ENCODE results near the gene SOCS1. TPM values are rescaled to one million over a fixed set of nuclear protein-coding genes. Genes with fewer than 3 reads are reported as not detected.

The SOCS1 gene
- polyA plus RNA-seq, 2 of the 4 experiments (the other 2 are of a cell fraction) = 0.16 to 0.26 TPM

DNA sequence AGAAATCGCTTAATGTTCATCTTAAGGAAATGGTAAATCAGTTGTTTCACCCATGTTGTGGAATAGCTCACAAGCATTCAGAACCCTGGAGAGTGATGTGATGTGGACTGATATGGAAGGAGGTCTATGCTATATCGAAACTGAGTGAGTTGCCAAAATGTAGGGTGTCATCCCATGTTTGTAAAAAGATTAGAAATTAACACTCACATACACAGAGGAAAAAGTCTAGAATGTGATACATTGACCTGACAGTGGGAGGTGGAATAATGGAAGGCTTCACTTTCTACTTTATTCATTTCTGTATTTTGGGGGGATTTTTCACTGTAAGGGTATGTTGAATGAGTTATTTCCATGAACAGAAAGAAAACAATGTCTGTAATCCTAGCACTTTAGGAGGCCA, 29.8 kb upstream of the SOCS1 start:
- no peak overlapping the region for H3K27ac ChIP-seq
- TF ChIP-seq KDM5A (IDR thresholded peaks at IDR 0.05) = no peak
- TF ChIP-seq, protein P1, sequence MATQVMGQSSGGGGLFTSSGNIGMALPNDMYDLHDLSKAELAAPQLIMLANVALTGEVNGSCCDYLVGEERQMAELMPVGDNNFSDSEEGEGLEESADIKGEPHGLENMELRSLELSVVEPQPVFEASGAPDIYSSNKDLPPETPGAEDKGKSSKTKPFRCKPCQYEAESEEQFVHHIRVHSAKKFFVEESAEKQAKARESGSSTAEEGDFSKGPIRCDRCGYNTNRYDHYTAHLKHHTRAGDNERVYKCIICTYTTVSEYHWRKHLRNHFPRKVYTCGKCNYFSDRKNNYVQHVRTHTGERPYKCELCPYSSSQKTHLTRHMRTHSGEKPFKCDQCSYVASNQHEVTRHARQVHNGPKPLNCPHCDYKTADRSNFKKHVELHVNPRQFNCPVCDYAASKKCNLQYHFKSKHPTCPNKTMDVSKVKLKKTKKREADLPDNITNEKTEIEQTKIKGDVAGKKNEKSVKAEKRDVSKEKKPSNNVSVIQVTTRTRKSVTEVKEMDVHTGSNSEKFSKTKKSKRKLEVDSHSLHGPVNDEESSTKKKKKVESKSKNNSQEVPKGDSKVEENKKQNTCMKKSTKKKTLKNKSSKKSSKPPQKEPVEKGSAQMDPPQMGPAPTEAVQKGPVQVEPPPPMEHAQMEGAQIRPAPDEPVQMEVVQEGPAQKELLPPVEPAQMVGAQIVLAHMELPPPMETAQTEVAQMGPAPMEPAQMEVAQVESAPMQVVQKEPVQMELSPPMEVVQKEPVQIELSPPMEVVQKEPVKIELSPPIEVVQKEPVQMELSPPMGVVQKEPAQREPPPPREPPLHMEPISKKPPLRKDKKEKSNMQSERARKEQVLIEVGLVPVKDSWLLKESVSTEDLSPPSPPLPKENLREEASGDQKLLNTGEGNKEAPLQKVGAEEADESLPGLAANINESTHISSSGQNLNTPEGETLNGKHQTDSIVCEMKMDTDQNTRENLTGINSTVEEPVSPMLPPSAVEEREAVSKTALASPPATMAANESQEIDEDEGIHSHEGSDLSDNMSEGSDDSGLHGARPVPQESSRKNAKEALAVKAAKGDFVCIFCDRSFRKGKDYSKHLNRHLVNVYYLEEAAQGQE (IDR thresholded peaks at IDR 0.05) = peak; percentile 53; the same call in 1 of the 2 replicates
- TF ChIP-seq RCOR1 (IDR thresholded peaks at IDR 0.05; ENCODE audit: low read depth, low read length) = no peak
- no peak for TF ChIP-seq FOXS1 (CRISPR knock-in tag; IDR thresholded peaks at IDR 0.05)
- TF ChIP-seq ZNF302 (CRISPR knock-in tag; IDR thresholded peaks at IDR 0.05) = no peak
- no peak for DNase-seq (ENCODE audit: low read depth in 1 of 2, low spot score in 1 of 2)
- ChIA-PET CTCF (no interaction called here), POLR2A (no interaction called here)
- no peaks in the 10 kb centered on the region for H3K4me1 ChIP-seq
- no peak overlapping the region for H3K4me2 ChIP-seq
- no peaks in the 10 kb centered on the region for H3K9me3 ChIP-seq
- H3K4me3 ChIP-seq = no peak overlapping the region
- WGBS (ENCODE audit: missing lambda C conversion rate) = 29% methylated on average over 2 of the region's 2 CpGs
- FAIRE-seq = no peak
- ATAC-seq = no peak

DNA sequence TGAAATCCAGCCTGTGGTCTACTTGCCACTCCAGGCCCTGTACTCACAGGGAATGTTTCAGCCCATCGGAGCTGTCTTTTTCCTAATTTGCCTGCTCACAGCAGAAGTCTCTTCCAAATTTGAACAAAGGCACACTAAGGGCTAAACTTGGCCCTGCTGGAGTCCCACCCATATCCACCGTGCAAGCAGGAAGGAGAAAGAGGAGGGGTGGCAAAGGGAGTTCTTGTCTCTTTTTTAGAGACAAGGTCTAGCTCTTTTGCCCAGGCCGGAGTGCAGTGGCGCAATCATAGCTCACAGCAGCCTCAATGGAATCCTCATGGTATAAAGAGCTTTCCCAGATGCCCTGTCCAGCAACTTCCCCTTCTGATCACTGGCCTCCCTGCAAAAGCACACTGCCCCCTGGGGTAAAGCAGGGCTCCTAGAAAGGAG, 27.8 kb upstream of the SOCS1 start:
- POLR2A ChIA-PET = no interaction called here
- WGBS (ENCODE audit: missing lambda C conversion rate) = 68% methylated on average over 4 of the region's 4 CpGs
- no peak for DNase-seq (ENCODE audit: low read depth in 1 of 2, low spot score in 1 of 2)
- no peak overlapping the region for H3K4me2 ChIP-seq
- FAIRE-seq = no peak
- H3K4me1 ChIP-seq = no peaks in the 10 kb centered on the region
- CTCF ChIA-PET = interaction anchor here (0.9 to 2.1 kb wide), 5 partner anchors 10 to 319 kb away, joined by 3 to 8 read pairs (median 3); partner anchors contain the start of gene SOCS1
- no peak overlapping the region for H3K27ac ChIP-seq
- H3K4me3 ChIP-seq = no peak overlapping the region
- no peak; a peak in 1 of 6 replicates for ATAC-seq
- no peak for TF ChIP-seq CEBPB (IDR thresholded peaks at IDR 0.05)
- TF ChIP-seq NFE2L2 (conservative IDR thresholded peaks at IDR 0.05; ENCODE audit: low read length) = no peak
- no peak for TF ChIP-seq CBX8 (IDR thresholded peaks at IDR 0.05)
- no peaks in the 10 kb centered on the region for H3K9me3 ChIP-seq

DNA sequence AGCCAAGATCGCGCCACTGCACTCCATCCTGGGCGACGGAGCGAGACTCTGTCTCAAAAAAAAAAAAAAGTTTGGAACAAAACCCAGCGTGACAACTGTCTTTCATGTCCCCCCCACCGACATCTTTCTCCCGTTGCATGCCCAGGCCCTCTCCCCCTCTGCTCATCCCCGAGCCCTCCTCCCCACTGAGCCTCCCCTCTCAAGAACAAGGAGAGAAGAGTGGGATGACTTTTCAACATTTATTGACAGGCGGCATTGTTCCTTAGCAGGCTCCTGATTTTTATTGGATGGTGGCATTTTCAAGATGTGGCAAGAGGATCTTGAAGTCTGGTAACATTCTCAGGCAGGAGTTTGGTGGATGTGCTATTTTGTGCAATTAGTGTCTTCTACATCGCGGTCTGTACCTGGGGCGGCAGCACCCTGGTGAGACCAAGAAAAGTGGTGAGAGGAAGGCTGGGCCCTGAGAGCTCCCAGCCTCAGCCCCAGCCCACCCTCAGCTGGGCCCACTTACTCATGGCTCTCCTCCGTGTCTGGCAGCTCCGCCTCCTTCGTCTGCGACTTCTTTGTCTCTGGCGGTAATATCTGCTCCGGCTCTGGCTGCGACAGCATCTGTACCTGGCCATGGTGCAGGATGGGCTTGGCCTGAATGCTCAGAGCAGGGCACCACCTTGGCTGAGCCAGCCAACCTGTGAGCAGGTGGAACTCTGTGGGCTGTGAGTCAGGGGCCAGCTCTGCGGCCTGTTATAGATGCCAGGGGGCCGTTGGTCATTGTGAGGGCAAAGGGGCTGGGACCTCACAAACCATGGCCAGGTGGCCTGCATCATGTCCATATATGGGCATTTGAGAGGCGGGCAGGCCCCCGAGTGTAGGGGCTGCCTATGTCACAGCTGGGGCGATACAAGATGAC, 24.9 kb upstream of the SOCS1 start, which contains the start of gene PRM1:
Gene PRM1, minus strand, starts transcription at position 715 of the 907 bp plus-strand sequence. Its CDS starts 92 bp downstream, at position 623.
- WGBS (ENCODE audit: missing lambda C conversion rate) = 73% methylated on average over 22 of the region's 25 CpGs
- no peak for DNase-seq (ENCODE audit: low read depth in 1 of 2, low spot score in 1 of 2)
- FAIRE-seq = no peak
- CTCF ChIA-PET = interaction anchor here (1.1 kb wide), 1 partner anchor 1051 kb away, joined by 3 read pairs; no protein-coding TSS in a partner anchor
- Histone ChIP-seq H3K4me3 (no peak within 1 kb of the TSS), H3K9me3 (no peaks in the 10 kb centered on the region), H3K27ac (no peak within 1 kb of the TSS), H3K4me2 (no peak within 1 kb of the TSS), H3K4me1 (no peaks in the 10 kb centered on the region)
- POLR2A ChIA-PET = no interaction called here
- ATAC-seq = no peak
- TF ChIP-seq, protein P1 (IDR thresholded peaks at IDR 0.05) = no peak
- TF ChIP-seq EP300 (IDR thresholded peaks at IDR 0.05) (no peak), POLR2A (IDR thresholded peaks at IDR 0.05; ENCODE audit: low read length) (no peak), JUNB (IDR thresholded peaks at IDR 0.05) (no peak), FOXS1 (CRISPR knock-in tag; IDR thresholded peaks at IDR 0.05) (no peak), RFX5 (IDR thresholded peaks at IDR 0.05) (no peak), ESRRA (IDR thresholded peaks at IDR 0.05; ENCODE audit: borderline replicate concordance, low read length) (no peak), MAZ (IDR thresholded peaks at IDR 0.05; ENCODE audit: borderline replicate concordance, low read depth, low read length) (no peak), HDAC2 (IDR thresholded peaks at IDR 0.05) (no peak), HEYL (CRISPR knock-in tag; IDR thresholded peaks at IDR 0.05) (no peak), CBX2 (IDR thresholded peaks at IDR 0.05; ENCODE audit: borderline replicate concordance, low read depth) (no peak)
- TF ChIP-seq, protein P2, sequence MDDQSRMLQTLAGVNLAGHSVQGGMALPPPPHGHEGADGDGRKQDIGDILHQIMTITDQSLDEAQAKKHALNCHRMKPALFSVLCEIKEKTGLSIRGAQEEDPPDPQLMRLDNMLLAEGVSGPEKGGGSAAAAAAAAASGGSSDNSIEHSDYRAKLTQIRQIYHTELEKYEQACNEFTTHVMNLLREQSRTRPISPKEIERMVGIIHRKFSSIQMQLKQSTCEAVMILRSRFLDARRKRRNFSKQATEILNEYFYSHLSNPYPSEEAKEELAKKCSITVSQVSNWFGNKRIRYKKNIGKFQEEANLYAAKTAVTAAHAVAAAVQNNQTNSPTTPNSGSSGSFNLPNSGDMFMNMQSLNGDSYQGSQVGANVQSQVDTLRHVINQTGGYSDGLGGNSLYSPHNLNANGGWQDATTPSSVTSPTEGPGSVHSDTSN (IDR thresholded peaks at IDR 0.05) = no peak
- TF ChIP-seq, protein P3, sequence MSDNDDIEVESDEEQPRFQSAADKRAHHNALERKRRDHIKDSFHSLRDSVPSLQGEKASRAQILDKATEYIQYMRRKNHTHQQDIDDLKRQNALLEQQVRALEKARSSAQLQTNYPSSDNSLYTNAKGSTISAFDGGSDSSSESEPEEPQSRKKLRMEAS (IDR thresholded peaks at IDR 0.05) = no peak
